GM12873 (cell line): ENCODE results near the gene CASTOR2.

Source experiments
- CTCF ChIP-seq: IDR thresholded peaks from 2 replicates; pipeline ENCODE4 v1.5.1; 2012; ENCODE audit warnings: low read depth, mild to moderate bottlenecking, moderate library complexity, low read length, control low read depth; ENCODE audit not compliant: insufficient read depth; ENCODE audit errors: missing control alignments

The CASTOR2 gene

GRCh38 chr7:75028299-75028698, 63.8 kb downstream of the CASTOR2 start:
- TF ChIP-seq CTCF, result no peak

- TF ChIP-seq CTCF, result no peak
Observed at GRCh38 chr7:75033064-75033463, 68.6 kb downstream of the CASTOR2 start.

GRCh38 chr7:75033826-75034225, 69.3 kb downstream of the CASTOR2 start:
- TF ChIP-seq CTCF, result no peak

GRCh38 chr7:75038508-75038907, 74.0 kb downstream of the CASTOR2 start:
- TF ChIP-seq CTCF, result no peak

- no peak for TF ChIP-seq CTCF
Observed at GRCh38 chr7:75039166-75039565, 74.7 kb downstream of the CASTOR2 start.

GRCh38 chr7:75039709-75040108, 75.2 kb downstream of the CASTOR2 start:
- TF ChIP-seq CTCF, result no peak

GRCh38 chr7:75040512-75040911, 76.0 kb downstream of the CASTOR2 start:
- no peak for TF ChIP-seq CTCF

GRCh38 chr7:75042286-75042685, 77.8 kb downstream of the CASTOR2 start:
- TF ChIP-seq CTCF, result no peak
